Osteoblast (primary cell): ENCODE results near the gene GSTM3. TPM values are rescaled to one million over a fixed set of nuclear protein-coding genes. Genes with fewer than 3 reads are reported as not detected.
"Not testable (repeated sequence)": the region's sequence is repeated elsewhere in the genome, so short reads cannot be mapped to it uniquely, and the experiment has no call there.

Experiments used
- DNase-seq: peaks from one replicate; pipeline ENCODE4 v3.0.0; 2011; ENCODE audit warnings: low spot score, mixed read lengths; ENCODE audit not compliant: insufficient read length; ENCODE audit errors: missing footprints
- H2AFZ ChIP-seq: 2 replicates; pipeline ENCODE4 v1.6.0; 2011; ENCODE audit warnings: mild to moderate bottlenecking, low read length
- H3K27ac ChIP-seq: 2 replicates; pipeline ENCODE4 v1.5.1; 2011; ENCODE audit warnings: mild to moderate bottlenecking, low read depth, low read length, moderate library complexity
- H3K27me3 ChIP-seq: 2 replicates; pipeline ENCODE4 v1.6.0; 2012; ENCODE audit warnings: mild to moderate bottlenecking, control low read depth, inconsistent platforms, low read length, moderate library complexity; ENCODE audit not compliant: insufficient read depth
- H3K36me3 ChIP-seq: 2 replicates; pipeline ENCODE4 v1.5.1; 2011; ENCODE audit warnings: mild to moderate bottlenecking, low read length, control low read depth, moderate library complexity; ENCODE audit not compliant: insufficient read depth
- H3K4me1 ChIP-seq: 2 replicates; pipeline ENCODE4 v1.5.1; 2011; ENCODE audit warnings: mild to moderate bottlenecking, low read length, control low read depth, moderate library complexity; ENCODE audit not compliant: insufficient read depth
- H3K4me2 ChIP-seq: 2 replicates; pipeline ENCODE4 v1.6.0; 2011; ENCODE audit warnings: mild to moderate bottlenecking, low read length; ENCODE audit not compliant: insufficient read depth
- H3K4me3 ChIP-seq: fragments of 200-600 bp; sonication (generic); 3 replicates; pipeline ENCODE4 v1.5.1; 2012; ENCODE audit warnings: mild to moderate bottlenecking, low read length, inconsistent platforms; ENCODE audit not compliant: insufficient read depth
- H3K79me2 ChIP-seq: 2 replicates; pipeline ENCODE4 v1.6.0; 2012; ENCODE audit warnings: mild to moderate bottlenecking, low read length, control low read depth, inconsistent platforms; ENCODE audit not compliant: insufficient read depth
- H3K9me3 ChIP-seq: 2 replicates; pipeline ENCODE4 v1.5.1; 2011; ENCODE audit warnings: low read depth, low read length, control low read depth
- H4K20me1 ChIP-seq: 2 replicates; pipeline ENCODE4 v1.6.0; 2012; ENCODE audit warnings: mild to moderate bottlenecking, low read length, control low read depth; ENCODE audit not compliant: insufficient read depth
- total RNA-seq: library from RNA; depleted of rRNA; stranded (reverse); fragments of >200 nt; gene quantifications from 2 replicates; pipeline ENCODE4 v1.2.3, GENCODE V29; 2012

GSTM3 gene
- total RNA-seq, 1 donor: 49.9 TPM

DNA sequence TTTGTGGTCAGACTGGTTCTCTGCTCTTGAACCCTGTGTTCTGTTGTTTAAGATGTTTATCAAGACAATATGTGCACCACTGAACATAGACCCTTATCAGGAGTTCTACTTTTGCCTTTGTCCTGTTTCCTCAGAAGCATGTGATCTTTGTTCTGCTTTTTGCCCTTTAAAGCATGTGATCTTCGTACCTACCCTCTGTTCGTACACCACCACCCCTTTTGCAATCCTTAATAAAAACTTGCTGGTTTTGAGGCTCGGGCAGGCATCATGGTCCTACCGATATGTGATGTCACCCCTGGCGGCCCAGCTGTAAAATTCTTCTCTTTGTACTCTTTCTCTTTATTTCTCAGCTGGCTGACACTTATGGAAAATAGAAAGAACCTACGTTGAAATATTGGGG lies 56.1 kb downstream of the GSTM3 start:
- H3K9me3 ChIP-seq, H3K36me3 ChIP-seq, H3K27me3 ChIP-seq, H3K79me2 ChIP-seq, H3K4me3 ChIP-seq, H4K20me1 ChIP-seq, H3K4me2 ChIP-seq, H3K4me1 ChIP-seq, DNase-seq, H3K27ac ChIP-seq, H2AFZ ChIP-seq: not testable (repeated sequence)

Other genes starting within 250 kb of the GSTM3 start
- gene CYB561D1, start 246.9 kb downstream of the GSTM3 start, total RNA-seq: 6.5 and 10.5 TPM in 2 replicates
- gene AMIGO1, start 231.3 kb downstream of the GSTM3 start, total RNA-seq: 2.1 and 2.5 TPM in 2 replicates
- gene GPR61, start 201.2 kb downstream of the GSTM3 start, total RNA-seq: not detected in 2 replicates
- gene GNAI3, start 192.4 kb downstream of the GSTM3 start, total RNA-seq: 14.1 and 15.0 TPM in 2 replicates
- gene GNAT2, start 121.4 kb downstream of the GSTM3 start, total RNA-seq: 0.29 and 0.72 TPM in 2 replicates
- 55.4 and 59.4 TPM in 2 replicates for gene AMPD2, start 121.2 kb downstream of the GSTM3 start, total RNA-seq
- gene GSTM4, start 84.9 kb downstream of the GSTM3 start, total RNA-seq: 9.4 and 13.8 TPM in 2 replicates
- gene GSTM2, start 73.0 kb downstream of the GSTM3 start, total RNA-seq: 14.8 and 16.2 TPM in 2 replicates
- not detected in 2 replicates for gene GSTM1, start 53.2 kb downstream of the GSTM3 start, total RNA-seq
- 2.1 and 4.3 TPM in 2 replicates for gene GSTM5, start 28.8 kb downstream of the GSTM3 start, total RNA-seq
- gene EPS8L3, start 22.9 kb upstream of the GSTM3 start, total RNA-seq: not detected in 2 replicates
- gene CSF1, start 169.8 kb upstream of the GSTM3 start, total RNA-seq: 38.0 and 53.9 TPM in 2 replicates
- gene AHCYL1, start 243.7 kb upstream of the GSTM3 start, total RNA-seq: 56.8 and 61.0 TPM in 2 replicates